Parathyroid adenoma (tissue), 2 donors: Measurements from ENCODE around the gene TFB1M.
A peak's percentile ranks its signal among the peaks of the same experiment; 100 is the strongest.
"Not testable (repeated sequence)": the region's sequence is repeated elsewhere in the genome, so short reads cannot be mapped to it uniquely, and the experiment has no call there.

Source experiments
- H2AFZ ChIP-seq: fragments of 300-600 bp; sonication (generic); one replicate; pipeline ENCODE4 v1.7.0; 2017; ENCODE audit warnings: antibody characterized with exemption, mild to moderate bottlenecking
- H3K27ac ChIP-seq: fragments of 300-600 bp; sonication (generic); one replicate; pipeline ENCODE4 v1.7.0; 2017
- H3K27me3 ChIP-seq: fragments of 300-600 bp; sonication (generic); one replicate; pipeline ENCODE4 v1.7.0; 2017; ENCODE audit warnings: low read length; ENCODE audit not compliant: control insufficient read depth, insufficient read depth
- H3K36me3 ChIP-seq: fragments of 300-600 bp; sonication (generic); one replicate; pipeline ENCODE4 v1.7.0; 2017; ENCODE audit warnings: low read length; ENCODE audit not compliant: control insufficient read depth, insufficient read depth
- H3K4me1 ChIP-seq: fragments of 300-600 bp; sonication (generic); one replicate; pipeline ENCODE4 v1.7.0; 2017; ENCODE audit warnings: control low read depth
- H3K4me2 ChIP-seq: fragments of 300-600 bp; sonication (generic); one replicate; pipeline ENCODE4 v1.7.0; 2017; ENCODE audit warnings: low read length
- H3K4me3 ChIP-seq: fragments of 300-600 bp; sonication (generic); one replicate; pipeline ENCODE4 v1.7.0; 2017; ENCODE audit warnings: low read depth, low read length
- H3K79me2 ChIP-seq: fragments of 300-600 bp; sonication (generic); one replicate; pipeline ENCODE4 v1.7.0; 2017; ENCODE audit warnings: control low read depth
- H3K9ac ChIP-seq: fragments of 300-600 bp; sonication (generic); one replicate; pipeline ENCODE4 v1.7.0; 2017; ENCODE audit warnings: mild to moderate bottlenecking
- H3K9me3 ChIP-seq: fragments of 300-600 bp; sonication (generic); one replicate; pipeline ENCODE4 v1.7.0; 2017; ENCODE audit warnings: low read length; ENCODE audit not compliant: control insufficient read depth
- TF ChIP-seq, protein P1 (sequence below): fragments of 300-600 bp; sonication (generic); IDR thresholded peaks from one replicate; pipeline ENCODE4 v1.7.0; 2017; ENCODE audit warnings: antibody characterized with exemption, mild to moderate bottlenecking
- donor health status: primary hyperparathyroidism.

The TFB1M gene

DNA sequence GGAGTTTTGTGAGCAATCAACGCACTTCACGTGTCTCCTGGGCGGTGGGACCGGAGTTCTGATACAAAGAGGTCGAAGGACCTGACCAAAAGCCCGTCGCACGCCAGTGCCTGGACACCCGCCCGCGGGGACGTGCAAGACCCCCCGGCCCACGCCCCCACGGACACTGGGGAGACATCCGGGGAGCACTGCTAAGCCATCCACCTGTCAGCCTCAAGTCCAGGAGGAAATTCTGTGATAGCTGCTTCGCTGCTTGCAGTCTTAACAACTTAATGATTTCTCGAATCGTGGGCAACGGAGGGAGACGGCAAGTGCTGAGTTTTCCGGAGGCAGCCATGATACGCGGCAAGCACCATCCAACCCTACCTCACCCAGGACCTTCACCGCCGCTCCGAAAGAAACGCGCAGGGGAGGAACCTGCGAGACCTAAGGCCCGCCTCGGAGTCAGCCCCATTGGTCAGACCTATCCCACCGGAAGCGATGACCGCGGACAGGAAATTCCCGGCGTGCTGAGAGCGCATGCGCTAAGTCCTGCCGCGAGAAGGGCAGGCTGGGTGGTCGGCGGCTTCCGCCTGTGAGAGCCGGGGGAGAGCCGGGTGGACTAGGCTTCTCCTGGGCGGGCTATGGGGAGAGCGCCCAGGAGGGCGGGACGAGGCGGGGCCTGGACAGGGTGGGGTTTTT lies at the start of gene TFB1M:
Gene TFB1M (minus strand): TSS at position 393 of the 681 bp plus-strand sequence. CDS start 56 bp downstream, at position 337.
- Histone ChIP-seq H2AFZ (peak within 1 kb of the TSS; percentile 98), H3K27ac (peak within 1 kb of the TSS; percentile 70)

DNA sequence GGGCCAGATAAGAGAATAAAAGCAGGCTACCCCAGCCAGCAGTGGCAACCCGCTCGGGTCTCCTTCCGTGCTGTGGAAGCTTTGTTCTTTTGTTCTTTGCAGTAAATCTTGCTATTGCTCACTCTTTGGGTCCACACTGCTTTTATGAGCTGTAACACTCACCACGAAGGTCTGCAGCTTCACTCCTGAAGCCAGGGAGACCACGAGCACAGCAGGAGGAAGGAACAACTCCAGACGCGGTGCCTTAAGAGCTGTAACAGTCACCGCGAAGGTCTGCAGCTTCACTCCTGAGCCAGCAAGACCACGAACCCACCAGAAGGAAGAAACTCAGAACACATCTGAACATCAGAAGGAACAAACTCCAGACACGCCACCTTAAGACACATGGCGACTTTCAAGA lies 49.7 kb upstream of the TFB1M start:
- H3K4me3 ChIP-seq, H3K27ac ChIP-seq, H2AFZ ChIP-seq, H3K27me3 ChIP-seq, H3K4me2 ChIP-seq, H3K4me1 ChIP-seq, H3K9me3 ChIP-seq, H3K9ac ChIP-seq, H3K79me2 ChIP-seq, H3K36me3 ChIP-seq: not testable (repeated sequence)

More for the DNA sequence above, at the start of gene TFB1M:
- H3K4me1 ChIP-seq = no peaks in the 10 kb centered on the region
- TF ChIP-seq, protein P1, sequence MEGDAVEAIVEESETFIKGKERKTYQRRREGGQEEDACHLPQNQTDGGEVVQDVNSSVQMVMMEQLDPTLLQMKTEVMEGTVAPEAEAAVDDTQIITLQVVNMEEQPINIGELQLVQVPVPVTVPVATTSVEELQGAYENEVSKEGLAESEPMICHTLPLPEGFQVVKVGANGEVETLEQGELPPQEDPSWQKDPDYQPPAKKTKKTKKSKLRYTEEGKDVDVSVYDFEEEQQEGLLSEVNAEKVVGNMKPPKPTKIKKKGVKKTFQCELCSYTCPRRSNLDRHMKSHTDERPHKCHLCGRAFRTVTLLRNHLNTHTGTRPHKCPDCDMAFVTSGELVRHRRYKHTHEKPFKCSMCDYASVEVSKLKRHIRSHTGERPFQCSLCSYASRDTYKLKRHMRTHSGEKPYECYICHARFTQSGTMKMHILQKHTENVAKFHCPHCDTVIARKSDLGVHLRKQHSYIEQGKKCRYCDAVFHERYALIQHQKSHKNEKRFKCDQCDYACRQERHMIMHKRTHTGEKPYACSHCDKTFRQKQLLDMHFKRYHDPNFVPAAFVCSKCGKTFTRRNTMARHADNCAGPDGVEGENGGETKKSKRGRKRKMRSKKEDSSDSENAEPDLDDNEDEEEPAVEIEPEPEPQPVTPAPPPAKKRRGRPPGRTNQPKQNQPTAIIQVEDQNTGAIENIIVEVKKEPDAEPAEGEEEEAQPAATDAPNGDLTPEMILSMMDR = no peak
- H3K9me3 ChIP-seq = no peaks in the 10 kb centered on the region
- no peaks in the 10 kb centered on the region for H3K36me3 ChIP-seq
- no peaks in the 10 kb centered on the region for H3K27me3 ChIP-seq
- H3K79me2 ChIP-seq = no peaks in the 10 kb centered on the region
- peak within 1 kb of the TSS; percentile 50 for H3K9ac ChIP-seq
- H3K4me2 ChIP-seq = peak within 1 kb of the TSS; percentile 94
- H3K4me3 ChIP-seq = peak within 1 kb of the TSS; percentile 92

DNA sequence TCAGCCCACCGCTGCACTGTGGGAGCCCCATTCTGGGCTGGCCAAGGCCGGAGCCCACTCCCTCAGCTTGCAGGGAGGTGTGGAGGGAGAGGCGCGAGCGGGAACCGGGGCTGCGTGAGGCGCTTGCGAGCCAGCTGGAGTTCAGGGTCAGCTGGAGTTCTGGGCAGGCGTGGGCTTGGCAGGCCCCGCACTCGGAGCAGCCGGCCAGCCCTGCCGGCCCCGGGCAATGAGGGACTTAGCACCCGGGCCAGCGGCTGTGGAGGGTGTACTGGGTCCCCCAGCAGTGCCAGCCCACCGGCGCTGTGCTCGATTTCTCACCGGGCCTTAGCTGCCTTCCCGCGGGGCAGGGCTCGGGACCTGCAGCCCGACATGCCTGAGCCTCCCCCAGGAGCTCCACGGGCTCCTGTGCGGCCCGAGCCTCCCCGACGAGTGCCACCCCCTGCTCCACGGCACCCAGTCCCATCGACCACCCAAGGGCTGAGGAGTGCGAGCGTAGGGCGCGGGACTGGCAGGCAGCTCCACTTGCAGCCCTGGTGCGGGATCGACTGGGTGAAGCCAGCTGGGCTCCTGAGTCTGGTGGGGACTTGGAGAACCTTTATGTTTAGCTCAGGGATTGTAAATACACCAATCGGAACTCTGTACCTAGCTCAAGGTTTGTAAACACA lies 48.8 kb upstream of the TFB1M start:
- H3K4me3 ChIP-seq, H3K9ac ChIP-seq, H3K36me3 ChIP-seq, H3K79me2 ChIP-seq, H3K4me2 ChIP-seq, H3K4me1 ChIP-seq, H3K9me3 ChIP-seq, H2AFZ ChIP-seq, H3K27ac ChIP-seq, H3K27me3 ChIP-seq: not testable (repeated sequence)

DNA sequence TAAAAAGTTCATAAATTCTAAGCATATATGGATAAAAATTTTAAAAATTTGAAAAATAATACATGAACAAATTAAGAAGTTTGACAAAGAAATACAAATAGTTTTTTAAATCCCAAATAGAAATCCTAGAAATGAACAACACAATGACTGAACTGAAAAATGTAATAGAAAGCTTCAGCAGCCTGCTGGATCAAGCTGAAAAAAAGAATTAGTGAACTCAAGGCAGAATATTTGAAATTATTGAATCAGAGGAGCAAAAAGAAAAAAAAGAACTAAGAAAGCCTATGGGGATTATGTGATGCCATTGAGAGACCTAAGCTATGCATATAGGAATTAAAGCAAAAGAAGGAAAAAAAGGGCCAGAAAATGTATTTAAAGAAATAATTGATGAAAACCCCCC lies 39.9 kb upstream of the TFB1M start:
- no peaks in the 10 kb centered on the region for H3K27me3 ChIP-seq
- TF ChIP-seq, protein P1 = no peak
- H3K79me2 ChIP-seq = no peaks in the 10 kb centered on the region

DNA sequence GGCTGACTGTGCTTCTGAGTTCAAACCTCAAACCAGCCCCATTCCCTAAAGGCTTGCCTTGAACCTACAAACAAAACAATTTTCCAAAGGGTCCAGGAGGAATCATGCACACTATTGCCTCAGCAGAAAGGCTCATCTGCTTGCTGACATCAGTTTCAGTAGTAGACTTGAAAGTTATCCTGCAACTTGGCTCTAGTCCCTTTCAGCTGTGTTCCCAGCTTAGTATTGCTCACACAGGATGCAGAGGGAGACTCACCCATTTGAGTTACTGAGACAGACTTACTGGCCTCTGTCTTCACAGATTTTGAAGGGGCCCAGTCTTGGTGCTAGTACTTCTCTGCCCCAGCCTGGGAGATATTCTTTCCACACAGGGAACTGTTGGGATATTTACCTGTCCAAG lies 38.5 kb upstream of the TFB1M start:
- H3K79me2 ChIP-seq = no peaks in the 10 kb centered on the region
- no peak overlapping the region for H3K27ac ChIP-seq
- peaks cover 2% of the 10 kb centered on the region for H3K36me3 ChIP-seq
- H3K9me3 ChIP-seq = no peaks in the 10 kb centered on the region
- H3K9ac ChIP-seq = no peak overlapping the region
- no peak overlapping the region for H2AFZ ChIP-seq
- no peak overlapping the region for H3K4me2 ChIP-seq
- H3K4me1 ChIP-seq = no peaks in the 10 kb centered on the region
- TF ChIP-seq, protein P1 = no peak
- H3K4me3 ChIP-seq = no peak overlapping the region
- H3K27me3 ChIP-seq = no peaks in the 10 kb centered on the region

More for the DNA sequence above, 39.9 kb upstream of the TFB1M start:
- Histone ChIP-seq H3K4me2 (no peak overlapping the region), H3K4me1 (no peaks in the 10 kb centered on the region), H3K4me3 (no peak overlapping the region), H3K36me3 (peaks cover 2% of the 10 kb centered on the region), H3K9ac (no peak overlapping the region), H3K9me3 (no peaks in the 10 kb centered on the region), H2AFZ (no peak overlapping the region), H3K27ac (no peak overlapping the region)
